ENCODE results near the gene SFRP5.

Gene SFRP5

DNA sequence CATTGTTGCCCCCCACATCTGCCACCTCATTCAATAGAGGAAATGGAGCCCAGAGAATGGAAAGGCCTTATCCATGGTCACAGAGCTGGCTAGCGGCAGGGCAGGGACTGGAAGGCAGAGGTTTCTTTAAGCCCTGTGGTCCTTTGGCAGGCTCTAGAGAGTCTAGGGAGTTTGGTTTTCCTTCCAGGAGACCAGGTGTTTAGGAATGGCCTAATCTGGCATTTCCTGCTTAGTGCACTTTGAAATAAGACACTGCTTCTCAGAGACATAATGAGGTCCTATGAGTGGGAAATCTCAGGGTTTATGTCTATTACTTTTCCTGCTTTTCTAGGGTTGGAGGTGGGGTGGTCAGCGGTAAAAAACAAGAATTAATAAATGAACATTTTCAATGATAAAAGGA is 52.2 kb downstream of the SFRP5 start:
- no peak for TF ChIP-seq TEAD4 (IDR thresholded peaks at IDR 0.05)

DNA sequence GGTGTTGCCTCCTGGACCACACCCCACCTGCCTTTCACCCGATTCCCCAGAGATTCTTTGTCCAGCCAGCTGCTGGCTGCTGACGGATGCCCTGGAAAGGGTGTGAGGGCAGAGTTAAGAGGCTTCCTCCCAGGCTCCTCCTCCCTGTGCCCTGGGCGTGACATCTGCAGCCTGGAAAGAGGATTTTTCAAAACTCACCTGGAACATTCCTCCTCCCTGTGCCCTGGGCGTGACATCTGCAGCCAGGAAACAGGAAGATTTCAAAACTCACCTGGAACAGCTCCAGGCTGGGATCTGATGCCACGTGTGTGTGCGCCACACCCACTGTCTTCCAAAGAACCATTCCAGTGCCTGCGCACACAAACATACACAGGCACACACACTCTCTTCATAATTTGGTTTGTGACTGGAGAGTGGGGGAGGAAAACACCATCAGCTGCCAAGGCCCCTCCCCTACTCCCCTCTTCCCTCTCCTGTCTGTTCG is 53.1 kb downstream of the SFRP5 start:
- peak; percentile 80 for TF ChIP-seq USF1 (IDR thresholded peaks at IDR 0.05)
- peak; percentile 74 for TF ChIP-seq TEAD4 (IDR thresholded peaks at IDR 0.05)
- no peak for TF ChIP-seq ZBTB7A (IDR thresholded peaks at IDR 0.05; ENCODE audit: low read depth)
- 0 out of 2 replicates have a peak, but pooled peaks have one; percentile 33 for TF ChIP-seq YY1 (IDR thresholded peaks at IDR 0.05; ENCODE audit: low read depth)
- TF ChIP-seq, protein P1, sequence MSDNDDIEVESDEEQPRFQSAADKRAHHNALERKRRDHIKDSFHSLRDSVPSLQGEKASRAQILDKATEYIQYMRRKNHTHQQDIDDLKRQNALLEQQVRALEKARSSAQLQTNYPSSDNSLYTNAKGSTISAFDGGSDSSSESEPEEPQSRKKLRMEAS (IDR thresholded peaks at IDR 0.05) = peak; percentile 92
- peak; percentile 62; the same call in 1 of the 2 replicates for TF ChIP-seq TCF12 (IDR thresholded peaks at IDR 0.05; ENCODE audit: low read depth)
- peak; percentile 82 for TF ChIP-seq NFIC (IDR thresholded peaks at IDR 0.05)
- peak; percentile 95 for TF ChIP-seq CEBPB (IDR thresholded peaks at IDR 0.05)
- no peak; the same call in 1 of the 2 replicates for TF ChIP-seq EP300 (IDR thresholded peaks at IDR 0.05; ENCODE audit: borderline replicate concordance)

GRCh38 chr10:97718178-97718577 is 53.6 kb downstream of the SFRP5 start:
- TF ChIP-seq YY1 (IDR thresholded peaks at IDR 0.05; ENCODE audit: low read depth) = no peak

DNA sequence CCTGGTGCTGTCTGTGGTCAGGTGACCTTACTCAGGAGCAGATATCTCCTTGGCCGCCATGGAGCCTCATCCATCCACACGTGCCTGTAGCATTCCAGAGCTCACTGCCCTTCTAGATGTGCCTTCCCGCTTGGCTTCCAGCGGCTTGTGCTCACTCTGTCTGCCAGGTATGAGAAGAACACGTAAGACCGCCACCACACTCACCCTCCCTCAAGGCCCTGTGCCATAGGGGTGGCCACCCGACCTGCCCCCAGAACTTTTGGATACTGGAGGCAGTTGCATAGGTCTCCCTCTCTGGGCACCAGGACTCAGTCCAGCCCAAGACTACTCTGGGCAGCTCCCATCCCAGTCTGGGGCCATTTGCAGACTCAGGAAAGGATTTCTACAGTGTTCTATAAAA is 54.2 kb downstream of the SFRP5 start:
- TF ChIP-seq TAF1 (IDR thresholded peaks at IDR 0.05; ENCODE audit: low read depth) = no peak
- TF ChIP-seq, protein P1 (IDR thresholded peaks at IDR 0.05) = no peak
- no peak for TF ChIP-seq TCF12 (IDR thresholded peaks at IDR 0.05; ENCODE audit: low read depth)
- TF ChIP-seq CEBPB (IDR thresholded peaks at IDR 0.05) = no peak
- no peak for TF ChIP-seq FOXM1 (IDR thresholded peaks at IDR 0.05; ENCODE audit: borderline replicate concordance, low read depth)
- TF ChIP-seq USF1 (IDR thresholded peaks at IDR 0.05) = no peak
- TF ChIP-seq CREB1 (IDR thresholded peaks at IDR 0.05; ENCODE audit: low read depth) = no peak
- TF ChIP-seq EP300 (IDR thresholded peaks at IDR 0.05; ENCODE audit: borderline replicate concordance) = no peak
- no peak for TF ChIP-seq YY1 (IDR thresholded peaks at IDR 0.05; ENCODE audit: low read depth)
- no peak for TF ChIP-seq TEAD4 (IDR thresholded peaks at IDR 0.05)

Measured in Ishikawa (cell line).